ENCODE data around the gene CNOT1.
"Not testable (repeated sequence)": the region's sequence is repeated elsewhere in the genome, so short reads cannot be mapped to it uniquely, and the experiment has no call there.

The CNOT1 gene

GRCh38 chr16:58501242-58502131 lies 128.1 kb downstream of the CNOT1 start:
- no peak for DNase-seq

- DNase-seq, result no peak
Measured at GRCh38 chr16:58500430-58501241, 129.0 kb downstream of the CNOT1 start.

GRCh38 chr16:58499615-58500351 lies 129.8 kb downstream of the CNOT1 start, which contains the start of gene NDRG4:
Gene NDRG4 (plus strand): TSS chr16:58500143. CDS start chr16:58500249, 106 bp downstream.
- DNase-seq, result no peak

- DNase-seq, result no peak
Measured at GRCh38 chr16:58499092-58499511, 130.5 kb downstream of the CNOT1 start.

GRCh38 chr16:58498341-58499091 lies 131.1 kb downstream of the CNOT1 start:
- DNase-seq, result no peak

GRCh38 chr16:58497935-58498334 lies 131.7 kb downstream of the CNOT1 start:
- no peak for DNase-seq

- no peak for DNase-seq
Measured at GRCh38 chr16:58497468-58497867, 132.2 kb downstream of the CNOT1 start.

- DNase-seq, result no peak
Measured at GRCh38 chr16:58495521-58496331, 133.9 kb downstream of the CNOT1 start.

GRCh38 chr16:58494981-58495520 lies 134.6 kb downstream of the CNOT1 start:
- DNase-seq, result no peak

GRCh38 chr16:58493756-58494431 lies 135.7 kb downstream of the CNOT1 start:
- no peak for DNase-seq

- DNase-seq, result no peak
Measured at GRCh38 chr16:58492735-58493134, 136.9 kb downstream of the CNOT1 start.

GRCh38 chr16:58492066-58492465 lies 137.6 kb downstream of the CNOT1 start:
- no peak for DNase-seq

GRCh38 chr16:58490539-58490938 lies 139.1 kb downstream of the CNOT1 start:
- DNase-seq, result not testable (repeated sequence)

- no peak for DNase-seq
Measured at GRCh38 chr16:58490065-58490464, 139.6 kb downstream of the CNOT1 start.

- no peak for DNase-seq
Measured at GRCh38 chr16:58488531-58488930, 141.1 kb downstream of the CNOT1 start.

GRCh38 chr16:58487566-58488351 lies 141.9 kb downstream of the CNOT1 start:
- DNase-seq, result no peak

GRCh38 chr16:58485184-58485887 lies 144.3 kb downstream of the CNOT1 start:
- DNase-seq, result no peak

- no peak for DNase-seq
Measured at GRCh38 chr16:58481931-58482330, 147.7 kb downstream of the CNOT1 start.

Data from KG1 (cell line).